Measurements from ENCODE around the gene SLC25A26. TPM values are rescaled to one million over a fixed set of nuclear protein-coding genes. Genes with fewer than 3 reads are reported as not detected.

SLC25A26 gene
- total RNA-seq, 1 experiment from 2014 or later, result 21.5 TPM

GRCh38 chr3:66326340-66326739 is 105.5 kb downstream of the SLC25A26 start:
- DNase-seq (ENCODE audit: low spot score), result no peak

- DNase-seq (ENCODE audit: low spot score), result no peak
Observed at GRCh38 chr3:66335671-66336070, 114.9 kb downstream of the SLC25A26 start.

GRCh38 chr3:66336333-66336766 is 115.5 kb downstream of the SLC25A26 start:
- no peak for DNase-seq (ENCODE audit: low spot score)

GRCh38 chr3:66338927-66339326 is 118.1 kb downstream of the SLC25A26 start:
- DNase-seq (ENCODE audit: low spot score), result peak; percentile 43

GRCh38 chr3:66342717-66343356 is 122.0 kb downstream of the SLC25A26 start:
- DNase-seq (ENCODE audit: low spot score), result no peak

GRCh38 chr3:66344391-66344811 is 123.6 kb downstream of the SLC25A26 start:
- DNase-seq (ENCODE audit: low spot score), result no peak

- DNase-seq (ENCODE audit: low spot score), result no peak
Observed at GRCh38 chr3:66344848-66345578, 124.2 kb downstream of the SLC25A26 start.

GRCh38 chr3:66348704-66349103 is 127.9 kb downstream of the SLC25A26 start:
- no peak for DNase-seq (ENCODE audit: low spot score)

- DNase-seq (ENCODE audit: low spot score), result no peak
Observed at GRCh38 chr3:66350601-66351000, 129.8 kb downstream of the SLC25A26 start.

- DNase-seq (ENCODE audit: low spot score), result no peak
Observed at GRCh38 chr3:66353039-66353438, 132.2 kb downstream of the SLC25A26 start.

GRCh38 chr3:66353530-66353929 is 132.7 kb downstream of the SLC25A26 start:
- no peak for DNase-seq (ENCODE audit: low spot score)

- DNase-seq (ENCODE audit: low spot score), result no peak
Observed at GRCh38 chr3:66354001-66354400, 133.2 kb downstream of the SLC25A26 start.

- no peak for DNase-seq (ENCODE audit: low spot score)
Observed at GRCh38 chr3:66355394-66355793, 134.6 kb downstream of the SLC25A26 start.

GRCh38 chr3:66355997-66356396 is 135.2 kb downstream of the SLC25A26 start:
- no peak for DNase-seq (ENCODE audit: low spot score)

GRCh38 chr3:66361356-66361755 is 140.6 kb downstream of the SLC25A26 start:
- no peak for DNase-seq (ENCODE audit: low spot score)

- peak; percentile 67 for DNase-seq (ENCODE audit: low spot score)
Observed at GRCh38 chr3:66362541-66362941, 141.7 kb downstream of the SLC25A26 start.

- peak; percentile 32 for DNase-seq (ENCODE audit: low spot score)
Observed at GRCh38 chr3:66363148-66363547, 142.3 kb downstream of the SLC25A26 start.

GRCh38 chr3:66365080-66365479 is 144.3 kb downstream of the SLC25A26 start:
- DNase-seq (ENCODE audit: low spot score), result no peak

- no peak for DNase-seq (ENCODE audit: low spot score)
Observed at GRCh38 chr3:66366747-66367146, 145.9 kb downstream of the SLC25A26 start.

GRCh38 chr3:66367979-66368378 is 147.2 kb downstream of the SLC25A26 start:
- DNase-seq (ENCODE audit: low spot score), result no peak

GRCh38 chr3:66370179-66370578 is 149.4 kb downstream of the SLC25A26 start:
- DNase-seq (ENCODE audit: low spot score), result no peak

- no peak for DNase-seq (ENCODE audit: low spot score)
Observed at GRCh38 chr3:66371432-66371831, 150.6 kb downstream of the SLC25A26 start.

GRCh38 chr3:66372681-66373350 is 152.0 kb downstream of the SLC25A26 start:
- peak; percentile 21 for DNase-seq (ENCODE audit: low spot score)

Measured in A172 (cell line).